ENCODE results near the gene TSPAN5.
A peak's percentile ranks its signal among the peaks of the same experiment; 100 is the strongest.

TSPAN5 gene

GRCh38 chr4:98446499-98447375 is 211.7 kb downstream of the TSPAN5 start:
- DNase-seq: peak; percentile 24

GRCh38 chr4:98444371-98444770 is 214.0 kb downstream of the TSPAN5 start:
- DNase-seq: no peak

- no peak for DNase-seq
These were observed 223.6 kb downstream of the TSPAN5 start for GRCh38 chr4:98434816-98435215.

GRCh38 chr4:98433691-98434090 is 224.7 kb downstream of the TSPAN5 start:
- no peak for DNase-seq

GRCh38 chr4:98430708-98431403 is 227.6 kb downstream of the TSPAN5 start:
- DNase-seq: peak; percentile 83

- DNase-seq: no peak
These were observed 235.4 kb downstream of the TSPAN5 start for GRCh38 chr4:98423009-98423408.

GRCh38 chr4:98421111-98421510 is 237.3 kb downstream of the TSPAN5 start:
- DNase-seq: peak; percentile 85
